MM.1S (cell line): Measurements from ENCODE around the gene TMEM240.

Experiments used
- CTCF ChIP-seq: fragments of 300-600 bp; sonication (generic); IDR thresholded peaks from 2 replicates; pipeline ENCODE4 v1.5.1; 2016; ENCODE audit warnings: antibody characterized with exemption, low read length, mixed read lengths
- EZH2 ChIP-seq: fragments of 300-600 bp; sonication (generic); optimal IDR thresholded peaks from 2 replicates; pipeline ENCODE3; 2017; ENCODE audit warnings: low read depth, mild to moderate bottlenecking, antibody characterized with exemption, low read length, mixed read lengths
- EZH2phosphoT487 ChIP-seq: fragments of 300-600 bp; sonication (generic); IDR thresholded peaks from 2 replicates; pipeline ENCODE4 v1.6.1; 2018; ENCODE audit warnings: antibody characterized with exemption, low read length

DNA sequence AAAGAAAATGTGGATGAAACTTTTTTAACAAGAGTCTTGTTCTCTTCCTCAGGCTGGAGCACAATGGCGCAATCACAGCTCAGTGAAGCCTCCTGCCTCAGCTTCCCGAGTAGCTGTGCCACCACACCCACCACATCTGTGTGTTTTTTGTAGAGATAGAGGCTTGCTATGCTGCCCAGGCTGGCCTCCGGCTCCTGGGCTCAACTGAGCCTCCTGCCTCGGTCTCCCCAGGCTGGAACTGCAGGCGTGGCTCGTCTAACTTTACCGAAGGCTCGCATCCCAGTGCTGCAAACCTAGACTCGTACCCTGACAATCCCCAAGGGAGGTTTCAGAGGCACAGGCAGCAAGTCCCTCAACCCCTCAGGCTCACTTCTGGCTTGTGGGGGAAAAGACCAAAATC, 19.8 kb upstream of the TMEM240 start:
- no peak for TF ChIP-seq CTCF
- TF ChIP-seq EZH2phosphoT487: no peak
- TF ChIP-seq EZH2: no peak
